Small intestine (tissue), 7 donors: Measurements from ENCODE around the gene ALKBH3. TPM values are rescaled to one million over a fixed set of nuclear protein-coding genes. Genes with fewer than 3 reads are reported as not detected.

Source experiments
- DNase-seq, 2 donors: peaks; one replicate each; pipeline versions ENCODE4 v3.0.0 to v3.0.0-alpha.2; 2013
- FAIRE-seq: peaks from 2 replicates; lab custom pipeline; 2012; peaks lifted over from hg19 to GRCh38; lab: Jason Lieb, UNC
- H3K27ac ChIP-seq, 3 donors: one replicate each; pipeline ENCODE4 v1.5.1; 2013; ENCODE audit warnings: low read length in 2 of 3, mild to moderate bottlenecking in 2 of 3, control low read depth in 1 of 3, inconsistent platforms in 1 of 3, low read depth in 1 of 3, moderate library complexity in 1 of 3
- H3K27me3 ChIP-seq, 3 donors: one replicate each; pipeline ENCODE4 v1.6.1; 2013; ENCODE audit warnings: low read length in 3 of 3, inconsistent platforms in 1 of 3; ENCODE audit not compliant: control insufficient read depth in 3 of 3, insufficient read depth in 3 of 3
- H3K36me3 ChIP-seq, 3 donors: one replicate each; pipeline ENCODE4 v1.6.1; 2013; ENCODE audit warnings: low read length in 3 of 3, inconsistent platforms in 1 of 3, low read depth in 1 of 3, mild to moderate bottlenecking in 1 of 3, moderate library complexity in 1 of 3; ENCODE audit not compliant: control insufficient read depth in 3 of 3, insufficient read depth in 2 of 3
- H3K4me1 ChIP-seq, 3 donors: one replicate each; pipeline ENCODE4 v1.6.1; 2013; ENCODE audit warnings: low read length in 2 of 3, inconsistent platforms in 1 of 3, low read depth in 1 of 3, mild to moderate bottlenecking in 1 of 3, moderate library complexity in 1 of 3; ENCODE audit not compliant: control insufficient read depth in 3 of 3, insufficient read depth in 2 of 3
- H3K4me3 ChIP-seq, 3 donors: one replicate each; pipeline ENCODE4 v1.5.1; 2013; ENCODE audit warnings: low read length in 3 of 3, control low read depth in 1 of 3, inconsistent platforms in 1 of 3, low read depth in 1 of 3, mild to moderate bottlenecking in 1 of 3, moderate library complexity in 1 of 3
- H3K9me3 ChIP-seq, 2 donors: one replicate each; pipeline ENCODE4 v1.6.1; 2013; ENCODE audit warnings: low read depth in 1 of 2, low read length in 1 of 2; ENCODE audit not compliant: control insufficient read depth in 2 of 2, insufficient read depth in 1 of 2
- WGBS, 3 donors: extraction: QIAGEN DNeasy Blood & Tissue Kit; methylation state at CpG; one replicate each; pipeline ENCODE4 v1.1.7; 2013; 5-methylcytosine and 5-hydroxymethylcytosine counted together
- polyA plus RNA-seq, 4 donors: library from polyadenylated mRNA; stranded (reverse) in 3 of 4; unstranded in 1 of 4; fragments of 200-250 nt in 3 of 4; fragments of 120-200 nt in 1 of 4; gene quantifications; one replicate each; pipeline versions ENCODE4 v1.2.1 to v1.2.3, GENCODE V29; 2013
- donor health status: healthy with polysubstance abuse.
- donor health status: control.
- donor health status: control.
- donor health status: Bipolar disorder and iron deficiency.
- donor health status: healthy.

ALKBH3 gene
- polyA plus RNA-seq, 4 donors = 29.7 to 40.3 (median 34.6) TPM

DNA sequence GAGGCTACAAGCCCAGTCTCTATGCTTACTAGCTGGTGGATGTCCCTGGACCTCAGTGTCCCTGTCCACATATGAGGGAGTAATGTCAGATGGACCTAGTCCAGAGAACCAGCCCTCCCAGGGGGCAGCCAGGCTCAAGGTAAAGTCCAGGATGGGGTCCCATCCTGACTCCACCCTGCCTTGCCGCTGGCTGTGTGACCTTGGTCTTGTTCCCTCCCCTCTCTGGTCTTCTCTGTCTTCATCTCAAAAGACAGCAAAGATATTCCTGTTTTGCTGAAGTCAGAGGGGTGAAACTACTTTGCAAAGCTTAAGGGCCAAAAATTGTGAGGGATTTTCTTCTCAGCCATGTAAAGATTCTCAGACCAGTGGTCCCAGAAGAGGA lies 52.6 kb downstream of the ALKBH3 start:
- WGBS, 3 donors = 73 to 75% (median 75%) methylated on average over 1 of the region's 1 CpG
- no peak overlapping the region for H3K4me3 ChIP-seq
- DNase-seq (no peak), FAIRE-seq (no peak)
- H3K27ac ChIP-seq = peak overlapping the region in 2 of 3 donors; percentile 12 to 67
- H3K9me3 ChIP-seq = no peaks in the 10 kb centered on the region
- H3K27me3 ChIP-seq = peaks cover 0 to 4% (median 0%) of the 10 kb centered on the region in 3 donors
- peaks cover 0 to 9% (median 0%) of the 10 kb centered on the region in 3 donors for H3K4me1 ChIP-seq
- H3K36me3 ChIP-seq = no peaks in the 10 kb centered on the region

DNA sequence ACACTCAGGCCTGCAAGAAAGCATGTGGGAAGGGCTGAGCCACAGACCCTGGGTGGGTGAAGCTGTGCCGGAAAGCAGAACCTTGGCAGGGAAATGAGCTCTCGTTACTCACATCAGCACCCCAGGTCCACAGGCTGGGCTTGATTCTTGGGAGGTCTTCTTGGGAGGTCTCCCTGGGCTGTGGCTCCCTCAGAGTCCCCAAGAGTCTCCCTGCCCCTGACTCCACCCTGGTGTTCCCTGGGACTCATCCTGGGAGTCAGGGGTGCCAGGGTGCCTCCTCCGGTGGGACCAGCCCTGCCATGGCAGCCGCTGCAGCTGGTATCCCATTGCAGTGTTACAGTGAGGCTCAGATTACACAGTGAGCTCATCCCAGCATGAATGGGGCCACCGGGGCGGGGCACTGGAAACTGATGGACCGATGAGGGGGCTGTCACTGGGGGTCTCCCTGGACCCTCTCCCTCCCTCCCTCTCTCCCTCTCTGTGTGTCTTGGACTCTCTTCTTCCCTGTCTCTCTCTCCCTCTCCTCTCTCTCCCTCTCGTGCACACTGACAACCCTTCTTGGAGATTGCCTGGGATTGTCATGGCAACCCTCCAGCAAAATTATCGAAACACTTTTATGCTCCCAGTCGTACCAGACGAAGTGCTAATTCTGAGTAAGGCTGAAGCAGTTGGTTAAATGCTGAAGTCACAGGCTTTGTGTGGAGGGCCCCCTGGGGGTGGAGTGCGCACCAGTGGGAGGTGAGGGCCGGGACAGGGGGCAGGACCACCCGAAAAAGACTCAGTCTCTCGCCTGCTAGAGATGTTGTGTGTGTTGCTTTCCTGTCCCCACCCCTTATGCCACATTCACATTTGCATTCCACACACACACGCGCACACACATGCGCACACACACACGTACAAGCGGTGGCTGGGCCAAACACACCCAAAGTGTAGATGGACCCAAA lies 53.2 kb downstream of the ALKBH3 start:
- H3K27me3 ChIP-seq = peaks cover 0 to 4% (median 0%) of the 10 kb centered on the region in 3 donors
- peak overlapping the region in 2 of 3 donors; percentile 12 to 67 for H3K27ac ChIP-seq
- FAIRE-seq (no peak), DNase-seq (no peak)
- WGBS, 3 donors = 49 to 53% (median 52%) methylated on average over 20 of the region's 20 CpGs
- H3K9me3 ChIP-seq = no peaks in the 10 kb centered on the region
- H3K36me3 ChIP-seq = no peaks in the 10 kb centered on the region
- no peak overlapping the region for H3K4me3 ChIP-seq
- H3K4me1 ChIP-seq = peaks cover 0 to 9% (median 0%) of the 10 kb centered on the region in 3 donors

DNA sequence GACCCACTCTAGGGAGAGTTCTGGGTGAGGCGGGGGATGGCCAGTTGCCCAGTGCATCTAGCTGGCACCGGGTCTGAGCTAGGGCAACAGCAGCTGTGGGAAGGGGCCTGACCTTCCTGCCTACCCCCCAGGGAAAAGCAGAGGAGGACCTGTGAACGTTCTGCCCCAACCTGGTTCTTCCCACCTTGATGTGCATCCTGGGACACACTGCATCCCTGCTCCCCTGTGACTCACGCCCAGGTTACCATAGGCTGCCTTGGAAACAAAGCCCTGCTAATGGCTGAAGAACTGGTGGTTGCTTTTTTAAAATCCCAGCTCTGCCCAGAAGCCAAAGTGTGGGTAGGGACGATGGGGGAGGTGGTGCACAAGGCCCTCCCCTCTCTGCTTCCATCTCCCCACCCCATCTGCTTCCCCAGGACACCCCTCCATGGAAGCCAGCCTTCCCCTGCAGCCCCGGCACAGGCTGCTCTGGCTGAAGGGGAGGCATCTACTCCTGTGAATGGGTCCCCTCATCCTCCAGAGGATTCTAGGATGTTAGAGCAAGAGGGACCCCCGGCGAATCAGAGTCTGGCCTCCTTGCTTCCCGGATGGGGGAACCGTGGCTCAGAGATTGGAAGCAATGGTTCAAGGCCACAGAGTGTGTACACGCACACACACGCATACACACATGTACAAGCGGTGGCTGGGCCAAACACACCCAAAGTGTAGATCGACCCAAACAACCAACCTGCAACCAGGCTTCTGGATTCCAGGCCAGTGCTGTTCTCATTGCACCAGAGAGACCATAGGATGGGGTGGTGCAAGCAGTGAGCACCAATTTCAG lies 54.2 kb downstream of the ALKBH3 start:
- Histone ChIP-seq H3K27ac (no peak overlapping the region), H3K36me3 (no peaks in the 10 kb centered on the region), H3K4me3 (no peak overlapping the region), H3K9me3 (no peaks in the 10 kb centered on the region), H3K4me1 (peaks cover 0 to 9% (median 0%) of the 10 kb centered on the region in 3 donors), H3K27me3 (peaks cover 0 to 7% (median 0%) of the 10 kb centered on the region in 3 donors)
- no peak for FAIRE-seq
- 65 to 79% (median 70%) methylated on average over 14 of the region's 14 CpGs for WGBS, 3 donors
- DNase-seq = no peak

DNA sequence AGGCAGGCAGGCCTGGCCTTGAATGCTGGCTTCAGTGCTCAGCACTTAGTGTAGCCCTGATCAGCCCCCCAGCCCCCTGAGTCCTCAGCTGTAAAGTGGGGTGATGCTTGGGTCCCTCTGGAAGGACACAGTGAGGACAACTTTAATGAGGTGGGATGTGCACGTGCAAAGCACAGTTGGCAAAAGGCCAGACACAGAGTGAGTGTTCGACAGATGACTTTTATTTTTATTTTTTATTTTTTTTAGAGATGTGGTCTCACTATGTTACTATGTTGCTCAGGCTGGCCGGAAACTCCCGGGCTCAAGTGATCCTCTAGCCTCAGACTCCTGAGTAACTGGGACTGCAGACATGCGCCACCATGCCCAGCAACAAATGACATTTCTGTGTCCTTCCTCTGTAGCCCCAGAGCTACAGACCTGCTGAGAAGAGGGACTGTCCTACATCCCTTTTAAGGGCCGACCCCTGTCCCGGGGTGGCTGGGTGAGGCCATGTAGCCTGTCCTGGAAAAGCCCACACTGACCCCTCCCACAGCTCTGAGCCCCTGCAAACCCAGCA lies 54.9 kb downstream of the ALKBH3 start:
- 77 to 82% (median 77%) methylated on average over 7 of the region's 7 CpGs for WGBS, 3 donors
- Histone ChIP-seq H3K4me1 (peaks cover 0 to 9% (median 0%) of the 10 kb centered on the region in 3 donors), H3K27ac (no peak overlapping the region), H3K36me3 (no peaks in the 10 kb centered on the region), H3K4me3 (no peak overlapping the region), H3K27me3 (peaks cover 0 to 10% (median 0%) of the 10 kb centered on the region in 3 donors), H3K9me3 (no peaks in the 10 kb centered on the region)
- no peak for DNase-seq
- FAIRE-seq = no peak

DNA sequence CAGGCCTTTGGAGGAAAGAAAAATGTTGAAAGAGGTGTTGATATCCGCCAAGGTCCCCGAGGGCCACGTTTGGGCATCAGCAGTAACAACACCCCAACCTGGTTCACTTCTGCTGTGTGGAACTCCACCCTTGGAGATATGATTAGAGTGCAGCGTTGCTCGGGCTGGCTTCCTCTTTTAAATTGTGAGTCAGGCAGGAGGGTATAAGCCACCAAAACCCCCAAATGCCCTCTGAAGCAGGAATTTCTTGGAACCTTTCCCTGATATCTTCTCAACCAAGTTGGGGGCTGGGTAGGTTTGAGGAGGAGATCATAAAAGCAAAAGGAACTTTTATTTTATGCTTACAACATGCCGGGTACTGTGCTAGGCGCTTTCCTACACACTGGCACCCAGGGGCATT lies 55.4 kb downstream of the ALKBH3 start:
- Histone ChIP-seq H3K27me3 (peaks cover 0 to 15% (median 0%) of the 10 kb centered on the region in 3 donors), H3K9me3 (no peaks in the 10 kb centered on the region), H3K27ac (no peak overlapping the region), H3K4me1 (peaks cover 0 to 9% (median 0%) of the 10 kb centered on the region in 3 donors), H3K4me3 (no peak overlapping the region), H3K36me3 (no peaks in the 10 kb centered on the region)
- DNase-seq (no peak), FAIRE-seq (no peak)
- 48 to 62% (median 54%) methylated on average over 7 of the region's 7 CpGs for WGBS, 3 donors

DNA sequence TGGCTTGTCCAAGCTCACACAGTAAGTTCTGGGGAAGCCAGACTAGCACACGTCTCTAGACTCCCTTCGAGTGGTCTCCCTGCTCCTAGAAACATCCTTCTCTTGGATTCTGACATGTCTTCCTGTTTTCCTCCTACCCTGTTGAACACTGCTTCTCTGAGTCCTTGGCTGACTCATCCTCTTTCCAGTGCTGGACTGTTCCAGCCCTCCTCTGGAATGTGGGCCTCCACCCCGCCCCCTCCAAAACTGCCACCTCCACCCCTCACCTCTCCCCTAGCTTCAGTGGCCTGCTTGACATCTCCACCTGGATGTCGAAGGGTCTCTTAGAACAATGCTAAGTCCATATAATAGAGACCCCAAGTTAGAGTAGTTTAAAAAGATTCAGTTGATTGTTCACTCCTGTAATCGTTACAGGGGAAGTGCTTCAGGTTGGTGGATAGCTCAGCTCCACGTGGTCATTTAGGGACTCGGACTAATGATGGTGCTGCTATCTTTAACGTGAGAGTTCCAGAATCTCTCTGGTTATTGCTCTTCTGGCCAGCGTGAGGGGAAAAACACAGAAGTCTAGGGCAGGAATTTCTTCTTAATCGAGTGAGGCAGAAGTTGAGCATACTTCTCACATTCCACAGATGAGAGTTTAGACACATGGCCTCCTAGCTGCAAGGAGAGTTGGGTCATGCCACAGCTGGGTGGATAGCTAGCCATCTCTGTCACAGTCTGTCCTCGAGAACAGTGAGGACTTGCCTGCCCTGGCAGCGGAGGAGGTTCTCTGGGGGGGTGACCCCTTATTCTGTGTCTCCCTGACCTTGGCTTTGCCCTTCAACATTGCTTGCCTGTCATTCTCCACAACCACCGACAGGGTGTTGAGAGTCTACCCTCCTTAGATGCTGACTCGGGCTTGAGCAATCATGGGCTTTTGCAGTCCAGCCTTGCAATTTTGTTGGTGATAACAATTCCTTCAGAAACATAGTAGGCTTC lies 57.1 kb downstream of the ALKBH3 start:
- Histone ChIP-seq H3K4me3 (no peak overlapping the region), H3K27me3 (peaks cover 0 to 26% (median 2%) of the 10 kb centered on the region in 3 donors), H3K4me1 (peaks cover 0 to 7% (median 0%) of the 10 kb centered on the region in 3 donors), H3K9me3 (no peaks in the 10 kb centered on the region), H3K36me3 (no peaks in the 10 kb centered on the region), H3K27ac (peak overlapping the region in 1 of 3 donors; percentile 73)
- no peak for DNase-seq
- WGBS, 3 donors = 64 to 66% (median 64%) methylated on average over 14 of the region's 14 CpGs
- FAIRE-seq = no peak

DNA sequence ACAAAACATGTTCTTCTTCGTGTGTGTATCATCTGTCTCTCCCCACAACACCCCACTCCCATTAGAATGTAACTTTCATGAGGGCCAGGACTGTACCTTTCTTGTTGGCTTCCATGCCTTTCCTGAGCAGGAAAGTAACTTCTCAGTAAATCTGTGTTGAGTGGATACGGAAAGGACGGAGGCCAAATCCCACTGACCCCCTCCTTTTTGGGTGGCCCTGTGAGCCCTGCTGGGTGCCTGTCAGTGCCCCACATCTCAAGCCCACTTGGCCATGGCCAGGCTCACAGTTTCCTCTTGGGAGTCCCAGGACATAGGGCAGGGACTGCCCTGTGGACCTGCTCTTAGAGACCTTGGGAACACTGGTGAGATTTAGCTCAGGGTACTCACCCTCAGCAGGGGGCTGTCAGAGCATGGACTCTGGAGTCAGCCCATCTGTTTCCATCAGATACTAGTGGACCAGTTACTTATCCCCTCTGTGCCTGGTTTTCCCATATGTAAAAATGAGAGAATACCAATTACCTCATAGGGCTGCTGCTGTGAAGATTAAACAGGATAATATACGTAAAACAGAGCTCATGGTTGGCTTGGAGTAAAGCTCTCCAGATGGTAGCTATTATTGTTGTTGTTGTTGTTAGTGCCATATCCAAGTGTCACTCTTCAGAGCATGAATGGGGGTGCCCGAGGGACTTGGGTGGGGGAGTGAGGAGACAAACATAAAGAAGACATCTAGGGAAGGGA lies 60.8 kb downstream of the ALKBH3 start:
- Histone ChIP-seq H3K27me3 (peaks cover 3 to 50% (median 5%) of the 10 kb centered on the region in 3 donors), H3K36me3 (peaks cover 0 to 18% (median 0%) of the 10 kb centered on the region in 3 donors), H3K4me3 (peak overlapping the region in 2 of 3 donors; percentile 51 to 53), H3K27ac (peak overlapping the region in 2 of 3 donors; percentile 69 to 84), H3K4me1 (peaks cover 0 to 8% (median 0%) of the 10 kb centered on the region in 3 donors), H3K9me3 (no peaks in the 10 kb centered on the region)
- FAIRE-seq = no peak
- no peak for DNase-seq
- 51 to 57% (median 55%) methylated on average over 5 of the region's 5 CpGs for WGBS, 3 donors
